Ovary (tissue), 3 donors: Measurements from ENCODE around the gene SH3BGRL3.

ENCODE experiments used
- CTCF ChIP-seq, 3 donors: fragments of 450-650 bp in 2 of 3; fragments of 200-600 bp in 1 of 3; IDR thresholded peaks; one replicate each; pipeline versions ENCODE4 v1.5.1 to v1.8.0; 2016 to 2022; ENCODE audit warnings: antibody characterized with exemption in 3 of 3, mild to moderate bottlenecking in 1 of 3
- EP300 ChIP-seq: sonication (generic); formaldehyde crosslinking; IDR thresholded peaks from one replicate; pipeline ENCODE4 v1.6.1; 2017; ENCODE audit warnings: antibody characterized with exemption
- POLR2A ChIP-seq: fragments of 450-650 bp; IDR thresholded peaks from one replicate; pipeline ENCODE4 v1.6.1; 2017; ENCODE audit warnings: antibody characterized with exemption, mild to moderate bottlenecking, moderate library complexity
- donor health status: DM: no; HTN: no; CAD: no.

GRCh38 chr1:26320896-26321295, 41.0 kb downstream of the SH3BGRL3 start:
- no peak for TF ChIP-seq POLR2A
- TF ChIP-seq CTCF (IDR thresholded peaks at IDR 0.05) = no peak
- no peak for TF ChIP-seq EP300
